Stomach (tissue), 9 donors: ENCODE results near the gene DOK5. TPM values are rescaled to one million over a fixed set of nuclear protein-coding genes. Genes with fewer than 3 reads are reported as not detected.

Experiments
- DNase-seq, 2 donors: peaks; one replicate each; pipeline versions ENCODE4 v3.0.0 to v3.0.0-alpha.2; 2013 to 2019
- H3K27ac ChIP-seq, 5 donors: fragments of 200-600 bp in 4 of 5; sonication (generic) in 4 of 5; one replicate each; pipeline ENCODE4 v1.5.1; 2013 to 2019; ENCODE audit warnings: mild to moderate bottlenecking in 1 of 5, moderate library complexity in 1 of 5
- H3K27me3 ChIP-seq, 3 donors: fragments of 200-600 bp; sonication (generic); one replicate each; pipeline ENCODE4 v1.5.1; 2017 to 2019; ENCODE audit warnings: mixed run types in 1 of 3
- H3K36me3 ChIP-seq, 4 donors: fragments of 200-600 bp; sonication (generic); 1 replicate in 3 of 4; 2 replicates in 1 of 4; pipeline ENCODE4 v1.5.1; 2016 to 2019
- H3K4me1 ChIP-seq, 4 donors: fragments of 200-600 bp; sonication (generic); one replicate each; pipeline ENCODE4 v1.5.1; 2016 to 2019
- H3K4me3 ChIP-seq, 4 donors: fragments of 200-600 bp; sonication (generic) in 3 of 4; one replicate each; pipeline ENCODE4 v1.5.1; 2016 to 2019; ENCODE audit warnings: mild to moderate bottlenecking in 1 of 4
- H3K9me3 ChIP-seq, 4 donors: fragments of 200-600 bp; sonication (generic); one replicate each; pipeline ENCODE4 v1.5.1; 2016 to 2019
- EP300 ChIP-seq: sonication (generic); formaldehyde crosslinking; IDR thresholded peaks from one replicate; pipeline ENCODE4 v1.6.1; 2017; ENCODE audit warnings: antibody characterized with exemption
- POLR2A ChIP-seq, 4 donors: fragments of 450-650 bp; IDR thresholded peaks; one replicate each; pipeline ENCODE4 v1.6.1; 2016; ENCODE audit warnings: antibody characterized with exemption in 4 of 4, control low read depth in 2 of 4, mild to moderate bottlenecking in 1 of 4, moderate library complexity in 1 of 4
- POLR2AphosphoS5 ChIP-seq, 3 donors: sonication (generic); formaldehyde crosslinking; IDR thresholded peaks; one replicate each; pipeline ENCODE4 v1.6.1; 2016; ENCODE audit warnings: antibody characterized with exemption in 3 of 3
- WGBS, 5 donors: extraction: QIAGEN DNeasy Blood & Tissue Kit in 3 of 5; methylation state at CpG; one replicate each; pipeline versions ENCODE4 v1.1.5 to v1.1.7; 2013 to 2018; 5-methylcytosine and 5-hydroxymethylcytosine counted together
- intact Hi-C: fragments of 100-400 bp; cut with DNase I; formaldehyde crosslinking; loops from one replicate; pipeline ENCODE4 v1.15.1; 2023; ENCODE audit warnings: low total_unique reads
- polyA plus RNA-seq, 3 donors: library from polyadenylated mRNA; stranded (reverse); fragments of 200-250 nt; gene quantifications; one replicate each; pipeline ENCODE4 v1.2.3, GENCODE V29; 2013
- total RNA-seq, 5 donors: library from RNA; depleted of rRNA; stranded (reverse); fragments of >200 nt; gene quantifications; one replicate each; pipeline versions ENCODE4 v1.1.0 to v1.2.3, GENCODE V29; 2014 to 2016
- TF ChIP-seq, protein P1 (sequence below), 7 experiments: fragments of 450-650 bp in 4 of 7; fragments of 200-600 bp in 3 of 7; sonication (generic) in 3 of 7; IDR thresholded peaks; one replicate each; pipeline ENCODE4 v1.5.1; 2016 to 2019; ENCODE audit warnings: antibody characterized with exemption in 7 of 7, control low read depth in 2 of 7, mild to moderate bottlenecking in 1 of 7
- donor health status: healthy with polysubstance abuse.
- donor health status: Bipolar disorder and iron deficiency.
- donor health status: healthy.

DOK5 gene
- total and polyA plus RNA-seq, 8 donors, result 0.58 to 4.4 (median 1.1) TPM; not detected in 4

DNA sequence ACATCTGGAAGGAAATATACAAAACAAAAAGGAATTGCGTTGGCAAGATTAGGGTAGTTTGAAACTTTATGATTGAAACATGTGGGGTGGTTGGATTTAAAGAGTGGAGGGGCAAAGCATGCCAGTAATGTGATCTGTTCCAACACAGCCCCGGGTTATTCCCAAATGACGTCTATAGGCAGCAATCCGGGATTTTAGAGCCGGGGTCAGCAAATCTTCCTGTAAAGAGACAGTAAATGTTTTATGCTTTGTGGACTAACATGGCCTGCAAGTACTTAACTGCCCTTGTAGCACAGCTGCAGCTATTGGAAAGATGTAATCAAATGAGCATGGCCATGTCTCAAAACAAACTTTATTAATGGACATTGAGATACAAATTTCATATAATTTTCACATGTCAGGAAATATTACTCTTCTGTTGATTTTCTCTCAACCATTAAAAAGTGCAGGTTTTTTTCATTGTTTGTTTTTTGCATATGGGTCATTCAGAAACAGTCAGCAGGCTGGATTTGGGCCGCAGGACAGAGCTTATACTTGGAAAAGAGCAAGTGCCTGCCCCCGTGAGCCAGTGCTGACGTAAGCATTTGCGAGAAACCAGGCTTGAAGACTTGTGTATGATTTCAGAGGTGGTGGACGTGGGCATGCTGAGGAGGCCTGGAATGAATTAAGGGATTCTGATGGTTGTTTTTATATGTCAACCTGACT, 136.5 kb downstream of the DOK5 start:
- no peak overlapping the region for H3K27ac ChIP-seq
- intact Hi-C loops, result no loop called here
- H3K27me3 ChIP-seq, result no peaks in the 10 kb centered on the region
- H3K36me3 ChIP-seq, result no peaks in the 10 kb centered on the region
- peak in 1 of 2 donors; percentile 44 for DNase-seq
- no peaks in the 10 kb centered on the region for H3K9me3 ChIP-seq
- TF ChIP-seq EP300 (no peak), POLR2AphosphoS5 (IDR thresholded peaks at IDR 0.05) (no peak), POLR2A (IDR thresholded peaks at IDR 0.05) (no peak)
- TF ChIP-seq, protein P1, sequence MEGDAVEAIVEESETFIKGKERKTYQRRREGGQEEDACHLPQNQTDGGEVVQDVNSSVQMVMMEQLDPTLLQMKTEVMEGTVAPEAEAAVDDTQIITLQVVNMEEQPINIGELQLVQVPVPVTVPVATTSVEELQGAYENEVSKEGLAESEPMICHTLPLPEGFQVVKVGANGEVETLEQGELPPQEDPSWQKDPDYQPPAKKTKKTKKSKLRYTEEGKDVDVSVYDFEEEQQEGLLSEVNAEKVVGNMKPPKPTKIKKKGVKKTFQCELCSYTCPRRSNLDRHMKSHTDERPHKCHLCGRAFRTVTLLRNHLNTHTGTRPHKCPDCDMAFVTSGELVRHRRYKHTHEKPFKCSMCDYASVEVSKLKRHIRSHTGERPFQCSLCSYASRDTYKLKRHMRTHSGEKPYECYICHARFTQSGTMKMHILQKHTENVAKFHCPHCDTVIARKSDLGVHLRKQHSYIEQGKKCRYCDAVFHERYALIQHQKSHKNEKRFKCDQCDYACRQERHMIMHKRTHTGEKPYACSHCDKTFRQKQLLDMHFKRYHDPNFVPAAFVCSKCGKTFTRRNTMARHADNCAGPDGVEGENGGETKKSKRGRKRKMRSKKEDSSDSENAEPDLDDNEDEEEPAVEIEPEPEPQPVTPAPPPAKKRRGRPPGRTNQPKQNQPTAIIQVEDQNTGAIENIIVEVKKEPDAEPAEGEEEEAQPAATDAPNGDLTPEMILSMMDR (IDR thresholded peaks at IDR 0.05), result no peak
- no peaks in the 10 kb centered on the region for H3K4me1 ChIP-seq
- 74 to 82% (median 78%) methylated on average over 10 of the region's 10 CpGs for WGBS, 5 donors
- no peak overlapping the region for H3K4me3 ChIP-seq

DNA sequence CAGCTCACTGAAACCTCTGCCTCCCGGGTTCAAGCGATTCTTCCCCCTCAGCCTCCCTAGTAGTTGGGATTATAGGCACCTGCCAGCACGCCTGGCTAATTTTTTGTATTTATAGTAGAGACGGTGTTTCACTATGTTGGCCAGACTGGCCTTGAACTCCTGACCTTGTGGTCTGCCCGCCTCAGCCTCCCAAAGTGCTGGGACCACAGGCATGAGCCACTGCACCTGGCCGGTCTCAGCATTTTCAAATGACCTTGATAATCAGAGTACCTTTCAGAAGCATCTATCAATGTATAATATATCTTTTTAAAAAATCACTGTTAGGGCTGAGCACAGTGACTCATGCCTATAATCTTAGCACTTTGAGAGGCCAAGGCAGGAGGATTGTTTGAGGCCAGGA, 143.0 kb downstream of the DOK5 start:
- H3K27ac ChIP-seq, result no peak overlapping the region
- intact Hi-C loops, result no loop called here
- H3K4me1 ChIP-seq, result no peaks in the 10 kb centered on the region
- TF ChIP-seq, protein P1 (IDR thresholded peaks at IDR 0.05), result no peak
- no peak for TF ChIP-seq EP300
- no peak for TF ChIP-seq POLR2A (IDR thresholded peaks at IDR 0.05)
- TF ChIP-seq POLR2AphosphoS5 (IDR thresholded peaks at IDR 0.05), result no peak
- no peaks in the 10 kb centered on the region for H3K9me3 ChIP-seq
- H3K36me3 ChIP-seq, result no peaks in the 10 kb centered on the region
- no peak overlapping the region for H3K4me3 ChIP-seq
- no peak for DNase-seq
- WGBS, 5 donors, result 84 to 95% (median 86%) methylated on average over 6 of the region's 6 CpGs
- no peaks in the 10 kb centered on the region for H3K27me3 ChIP-seq

DNA sequence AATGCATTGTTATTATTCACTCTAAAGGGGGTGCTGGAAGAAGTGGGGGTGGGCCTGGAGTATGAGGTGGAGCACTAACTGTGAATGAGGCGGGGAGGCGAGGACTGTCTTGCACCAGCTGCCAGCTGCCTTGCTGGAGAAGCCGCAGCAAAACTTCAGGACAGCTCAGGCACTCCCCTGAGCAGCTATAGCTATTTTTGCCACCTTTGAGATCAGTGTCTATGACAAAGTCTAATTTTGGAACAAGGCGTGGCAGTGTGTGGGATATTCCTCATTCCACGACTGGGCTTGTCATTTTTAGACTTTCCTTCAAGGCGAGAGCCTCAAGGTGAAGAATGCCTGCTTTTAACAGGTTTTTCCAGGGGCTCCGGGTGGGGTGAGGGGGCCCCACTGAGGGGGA, 143.8 kb downstream of the DOK5 start:
- peaks cover 0 to 5% (median 3%) of the 10 kb centered on the region in 4 donors for H3K4me1 ChIP-seq
- no peak for DNase-seq
- H3K9me3 ChIP-seq, result no peaks in the 10 kb centered on the region
- intact Hi-C loops, result no loop called here
- 44 to 57% (median 48%) methylated on average over 7 of the region's 7 CpGs for WGBS, 5 donors
- no peak overlapping the region for H3K27ac ChIP-seq
- no peaks in the 10 kb centered on the region for H3K27me3 ChIP-seq
- TF ChIP-seq, protein P1 (IDR thresholded peaks at IDR 0.05), result no peak
- TF ChIP-seq POLR2AphosphoS5 (IDR thresholded peaks at IDR 0.05) (no peak), POLR2A (IDR thresholded peaks at IDR 0.05) (no peak), EP300 (no peak)
- H3K4me3 ChIP-seq, result no peak overlapping the region
- no peaks in the 10 kb centered on the region for H3K36me3 ChIP-seq

DNA sequence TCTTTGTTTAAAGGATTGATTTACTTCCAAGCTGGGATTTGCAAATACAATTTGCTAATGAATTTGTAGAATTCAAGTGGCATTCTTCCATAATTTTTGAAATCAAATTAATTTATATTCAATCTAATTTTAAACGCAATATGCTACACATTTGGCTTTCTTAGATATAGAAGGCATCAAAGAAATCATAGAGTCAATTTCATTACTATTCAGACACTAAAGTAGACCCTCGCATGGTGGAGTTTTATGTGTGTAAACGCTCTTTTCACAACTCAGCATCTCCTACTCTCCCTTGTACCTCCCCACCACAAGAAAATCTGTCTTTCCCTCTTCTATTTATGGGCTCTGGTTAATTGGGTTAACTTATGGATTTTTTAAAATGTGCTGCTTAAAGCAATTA, 144.3 kb downstream of the DOK5 start:
- TF ChIP-seq, protein P1 (IDR thresholded peaks at IDR 0.05), result no peak
- TF ChIP-seq POLR2AphosphoS5 (IDR thresholded peaks at IDR 0.05) (no peak), EP300 (no peak)
- H3K27me3 ChIP-seq, result no peaks in the 10 kb centered on the region
- H3K4me3 ChIP-seq, result no peak overlapping the region
- WGBS, 5 donors, result 77 to 88% (median 83%) methylated on average over 3 of the region's 3 CpGs
- intact Hi-C loops, result no loop called here
- H3K9me3 ChIP-seq, result no peaks in the 10 kb centered on the region
- no peaks in the 10 kb centered on the region for H3K36me3 ChIP-seq
- H3K4me1 ChIP-seq, result peaks cover 1 to 9% (median 6%) of the 10 kb centered on the region in 4 donors
- no peak for DNase-seq
- H3K27ac ChIP-seq, result no peak overlapping the region
